NK-92 (cell line): ENCODE results near the gene WNK2.
"Not testable (repeated sequence)": the region's sequence is repeated elsewhere in the genome, so short reads cannot be mapped to it uniquely, and the experiment has no call there.

ENCODE experiments used
- DNase-seq: peaks from one replicate; lab custom pipeline; 2025; ENCODE audit not compliant: unreplicated experiment; lab: John Stamatoyannopoulos, UW

The WNK2 gene

DNA sequence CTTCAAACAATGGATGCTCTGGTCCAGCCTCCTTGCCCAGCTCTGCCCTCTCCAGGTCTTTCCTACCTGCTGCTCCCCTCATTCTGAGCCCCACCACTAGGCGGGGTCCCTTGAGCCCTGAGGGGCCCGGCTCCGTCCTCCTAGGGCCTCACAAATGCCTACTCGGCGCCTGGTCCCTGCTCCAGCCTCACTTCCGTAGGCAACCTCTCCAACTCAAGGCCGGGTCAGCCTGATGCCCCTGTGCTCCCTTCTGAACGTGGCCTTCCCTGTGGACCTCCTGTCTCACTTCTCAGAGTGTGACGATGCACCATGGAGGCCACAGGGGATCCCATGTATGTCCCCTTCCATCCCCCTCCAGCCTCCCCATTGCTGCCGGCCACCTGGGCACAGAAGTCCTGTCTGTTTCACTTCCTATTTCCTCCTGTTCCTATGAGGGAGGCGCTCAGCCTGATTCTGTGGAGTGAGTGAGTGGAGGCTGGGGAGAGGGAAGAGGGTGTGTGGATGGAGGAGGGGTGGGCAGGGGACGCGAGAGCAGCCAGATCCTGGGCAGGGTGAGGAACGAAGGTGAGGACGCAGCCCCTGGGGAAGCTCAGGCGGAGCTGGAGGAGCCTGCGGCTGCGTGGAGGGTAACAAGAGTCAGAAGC is 140.4 kb downstream of the WNK2 start:
- DNase-seq = no peak

DNA sequence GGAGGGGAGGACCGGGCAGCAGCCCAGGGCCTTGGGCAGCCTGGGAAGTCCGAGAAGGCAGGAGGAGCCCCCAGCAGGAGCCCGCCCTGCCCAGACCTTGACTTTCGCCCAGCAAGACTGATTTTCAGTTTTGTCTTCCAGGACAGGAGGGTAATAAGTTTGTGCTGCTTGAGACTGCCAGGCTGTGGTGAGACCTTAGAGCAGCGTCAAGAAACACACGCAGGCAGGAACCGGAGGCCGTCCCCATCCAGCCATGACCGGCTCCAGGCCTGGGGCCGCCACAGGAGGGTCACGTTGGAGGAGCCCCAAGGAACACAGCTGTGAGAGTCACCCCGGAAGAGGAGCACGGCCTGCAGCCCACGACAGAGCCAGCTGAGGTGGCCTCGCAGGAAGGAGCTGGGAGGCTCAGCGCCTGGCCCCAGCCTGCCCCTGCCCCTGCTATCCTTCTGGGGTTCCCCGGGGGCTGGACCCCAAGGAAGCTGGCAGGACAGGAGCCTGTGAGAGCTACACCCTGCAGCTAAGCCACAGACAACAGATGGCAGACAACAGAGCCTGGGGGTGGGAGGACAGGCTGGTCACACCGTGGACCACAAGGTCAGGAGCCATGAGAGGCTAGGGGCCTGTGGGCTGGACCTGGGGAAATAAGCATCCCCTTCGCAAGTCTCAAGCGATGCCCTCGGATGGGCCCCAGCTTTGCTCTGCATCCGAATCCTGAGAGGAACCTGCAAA is 141.5 kb downstream of the WNK2 start:
- DNase-seq = no peak

DNA sequence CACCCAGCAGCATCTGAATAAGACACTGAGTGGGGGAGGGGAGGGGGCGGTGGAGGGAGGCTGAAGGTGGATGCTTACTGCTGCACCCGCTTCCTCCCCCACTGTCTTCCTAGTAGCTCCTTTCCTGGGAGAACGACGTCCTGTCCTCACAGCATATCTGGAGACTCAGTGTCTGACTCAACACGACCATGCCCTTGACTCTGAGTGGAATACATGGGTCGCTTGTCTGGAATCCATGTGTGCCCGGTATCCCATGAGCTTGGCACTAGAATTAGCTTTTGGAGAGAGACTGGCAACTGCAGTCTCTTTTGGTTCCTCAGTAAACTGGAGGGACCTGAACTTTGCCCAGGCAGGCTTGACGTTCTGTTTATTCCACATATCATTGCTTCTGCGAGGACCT is 142.1 kb downstream of the WNK2 start:
- DNase-seq = no peak

- no peak for DNase-seq
Observed at GRCh38 chr9:93326654-93327053, 142.7 kb downstream of the WNK2 start.

DNA sequence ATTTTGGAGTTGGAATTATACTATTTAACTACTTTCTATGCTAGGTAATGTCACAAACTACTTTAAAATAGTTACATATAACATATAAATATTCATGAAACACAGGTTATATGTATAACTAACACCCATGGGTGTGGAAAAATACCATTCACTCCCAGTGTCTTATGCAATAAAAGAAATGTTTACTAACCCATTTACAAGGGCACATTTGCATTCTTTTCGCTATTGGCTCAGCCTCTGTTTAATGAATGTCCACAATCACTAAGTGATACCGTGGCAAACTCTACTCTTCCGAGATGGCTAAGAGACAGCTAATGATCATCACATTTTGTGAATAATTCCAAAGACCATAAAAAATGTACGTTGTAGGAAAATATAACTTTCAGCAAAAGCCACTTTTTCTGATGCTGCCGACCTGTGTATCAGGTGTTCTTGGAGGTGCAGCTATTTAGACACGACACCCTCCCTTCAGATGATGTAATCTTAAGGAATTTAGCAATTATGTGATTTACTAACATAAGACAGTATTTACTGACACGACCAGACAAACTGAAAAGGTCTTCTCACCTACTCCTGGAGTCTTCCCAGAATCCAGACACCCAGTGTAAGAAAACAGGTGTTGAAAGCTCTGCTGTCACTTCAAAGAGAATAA is 145.8 kb downstream of the WNK2 start:
- no peak for DNase-seq

GRCh38 chr9:93332317-93332716 is 148.4 kb downstream of the WNK2 start:
- no peak for DNase-seq

DNA sequence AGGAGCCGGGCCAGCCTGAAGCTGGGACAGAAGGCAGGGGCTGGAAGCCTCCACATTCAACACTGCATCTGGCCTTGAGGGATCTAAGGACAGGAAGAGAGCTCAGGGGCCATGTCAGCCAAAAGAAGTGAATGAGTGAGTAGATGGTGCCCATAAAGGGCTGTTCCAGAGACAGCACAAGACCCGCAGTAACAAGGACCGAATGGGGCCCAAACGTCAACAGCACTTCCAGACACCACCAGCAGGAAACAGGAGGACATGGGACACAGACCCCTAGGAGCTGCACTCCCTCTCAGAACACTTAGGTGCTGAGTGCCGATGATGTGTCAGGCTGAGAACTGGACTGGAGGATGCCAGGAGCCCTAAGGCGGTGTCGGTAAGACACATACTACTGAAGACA is 152.8 kb downstream of the WNK2 start:
- DNase-seq = no peak

- not testable (repeated sequence) for DNase-seq
Observed at GRCh38 chr9:93338196-93338595, 154.3 kb downstream of the WNK2 start.

GRCh38 chr9:93340091-93340490 is 156.2 kb downstream of the WNK2 start:
- no peak for DNase-seq

DNA sequence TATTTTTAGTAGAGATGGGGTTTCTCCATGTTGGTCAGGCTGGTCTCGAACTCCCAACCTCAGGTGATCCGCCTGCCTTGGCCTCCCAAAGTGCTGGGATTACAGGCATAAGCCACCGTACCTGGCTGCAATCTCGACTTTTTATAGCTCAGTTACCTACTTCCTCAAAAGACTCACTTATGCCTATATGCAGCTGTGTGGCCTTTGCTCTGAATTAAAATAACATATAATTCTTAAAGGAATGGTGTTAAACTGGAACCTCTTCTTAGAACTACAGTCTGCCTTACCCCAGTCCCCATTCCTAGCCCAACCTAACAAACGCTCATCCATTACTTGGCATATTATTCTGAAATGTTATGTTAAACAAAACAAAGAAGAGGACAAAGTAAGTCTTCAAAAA is 157.9 kb downstream of the WNK2 start:
- not testable (repeated sequence) for DNase-seq

DNA sequence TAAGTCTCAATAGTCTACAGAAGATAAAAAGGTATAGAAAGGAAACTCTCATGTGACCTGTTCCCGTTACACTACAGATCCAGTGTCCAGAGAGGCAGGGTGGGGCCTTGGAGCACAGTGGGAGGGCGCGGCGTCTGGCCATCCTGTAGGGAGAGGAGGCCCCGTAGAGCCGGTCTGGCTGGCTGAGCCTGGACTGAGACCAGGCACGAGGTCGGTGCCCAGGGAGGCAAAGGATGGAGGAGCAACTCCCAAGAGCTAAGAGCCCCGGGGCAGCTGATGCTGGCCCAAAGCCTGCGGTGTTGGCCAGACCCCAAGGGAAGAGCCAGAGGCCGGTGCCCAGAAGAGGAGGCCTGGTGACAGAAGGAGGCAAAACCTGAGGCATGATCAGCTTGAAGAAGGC is 158.5 kb downstream of the WNK2 start:
- not testable (repeated sequence) for DNase-seq

GRCh38 chr9:93343663-93344062 is 159.7 kb downstream of the WNK2 start:
- no peak for DNase-seq

- DNase-seq = no peak
Observed at GRCh38 chr9:93345643-93346230, 161.8 kb downstream of the WNK2 start.

- no peak for DNase-seq
Observed at GRCh38 chr9:93346231-93347112, 162.5 kb downstream of the WNK2 start.

DNA sequence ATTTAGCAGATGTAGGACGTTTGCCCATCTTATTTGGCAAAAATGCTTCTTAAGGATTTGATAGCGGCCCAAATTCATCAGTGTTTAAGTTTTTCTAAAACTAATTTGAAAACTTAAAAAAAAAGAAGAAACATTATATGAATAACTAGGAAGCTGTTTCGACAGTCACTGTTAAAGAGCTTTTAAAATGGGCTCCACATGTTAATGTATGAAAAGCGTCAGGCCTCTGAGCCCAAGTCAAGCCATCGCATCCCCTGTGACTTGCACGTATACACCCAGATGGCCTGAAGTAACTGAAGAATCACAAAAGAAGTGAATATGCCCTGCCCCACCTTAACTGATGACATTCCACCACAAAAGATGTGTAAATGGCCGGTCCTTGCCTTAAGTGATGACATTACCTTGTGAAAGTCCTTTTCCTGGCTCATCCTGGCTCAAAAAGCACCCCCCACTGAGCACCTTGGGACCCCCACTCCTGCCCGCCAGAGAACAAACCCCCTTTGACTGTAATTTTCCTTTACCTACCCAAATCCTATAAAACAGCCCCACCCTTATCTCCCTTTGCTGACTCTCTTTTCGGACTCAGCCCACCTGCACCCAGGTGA is 163.5 kb downstream of the WNK2 start:
- not testable (repeated sequence) for DNase-seq

DNA sequence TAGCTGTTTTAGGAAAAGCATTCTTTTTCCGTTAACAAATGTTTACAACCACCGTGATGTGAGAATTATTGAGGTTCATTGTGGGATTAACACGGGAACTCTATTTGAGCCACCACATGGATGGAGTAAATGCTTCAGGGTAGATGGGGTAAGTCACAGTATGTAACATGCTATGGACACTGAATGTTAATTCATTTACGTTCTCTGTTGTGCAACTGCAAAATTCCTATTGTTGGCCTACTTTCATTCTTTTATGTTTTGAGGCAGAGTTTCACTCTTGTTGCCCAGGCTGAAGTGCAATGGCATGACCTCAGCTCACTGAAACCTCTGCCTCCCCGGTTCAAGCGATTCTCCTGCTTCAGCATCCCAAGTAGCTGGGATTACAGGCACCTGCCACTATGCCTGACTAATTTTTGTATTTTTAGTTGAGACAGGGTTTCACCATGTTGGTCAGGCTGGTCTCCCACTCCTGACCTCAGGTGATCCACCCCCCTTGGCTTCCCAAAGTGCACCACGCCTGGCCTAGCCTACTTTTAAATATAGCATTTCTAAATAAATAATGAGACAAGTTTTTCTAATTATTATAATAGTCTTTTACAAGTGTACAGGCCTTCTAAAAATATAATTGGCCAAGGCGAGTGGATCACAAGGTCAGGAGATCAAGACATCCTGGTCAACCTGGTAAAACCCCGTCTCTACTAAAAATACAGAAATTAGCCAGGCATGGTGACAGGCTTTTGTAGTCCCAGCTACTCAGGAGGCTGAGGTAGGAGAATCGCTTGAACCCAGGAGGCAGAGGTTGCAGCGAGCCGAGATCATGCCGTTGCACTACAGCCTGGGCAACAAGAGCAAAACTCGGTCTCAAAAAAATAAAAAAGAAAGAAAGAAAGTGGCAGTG is 169.7 kb downstream of the WNK2 start:
- DNase-seq = not testable (repeated sequence)

- no peak for DNase-seq
Observed at GRCh38 chr9:93354451-93354850, 170.5 kb downstream of the WNK2 start.

DNA sequence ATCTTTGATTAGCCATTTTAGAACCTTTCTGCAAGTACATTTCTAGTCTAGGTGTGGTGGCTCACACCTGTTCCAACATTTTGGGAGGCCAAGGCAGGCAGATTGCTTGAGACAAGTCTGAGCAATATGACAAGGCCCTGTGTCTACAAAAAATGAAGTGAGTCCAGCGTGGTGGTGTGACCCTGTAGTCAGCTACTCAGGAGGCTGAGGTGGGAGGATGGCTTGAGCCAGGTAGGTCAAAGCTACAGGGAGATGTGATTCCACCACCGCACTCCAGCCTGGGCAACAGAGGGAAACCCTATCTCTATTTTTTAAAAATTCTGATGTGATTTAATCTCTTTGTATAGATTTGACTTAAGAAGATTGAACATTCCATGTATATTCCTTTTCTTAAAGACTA is 171.9 kb downstream of the WNK2 start:
- no peak for DNase-seq

DNA sequence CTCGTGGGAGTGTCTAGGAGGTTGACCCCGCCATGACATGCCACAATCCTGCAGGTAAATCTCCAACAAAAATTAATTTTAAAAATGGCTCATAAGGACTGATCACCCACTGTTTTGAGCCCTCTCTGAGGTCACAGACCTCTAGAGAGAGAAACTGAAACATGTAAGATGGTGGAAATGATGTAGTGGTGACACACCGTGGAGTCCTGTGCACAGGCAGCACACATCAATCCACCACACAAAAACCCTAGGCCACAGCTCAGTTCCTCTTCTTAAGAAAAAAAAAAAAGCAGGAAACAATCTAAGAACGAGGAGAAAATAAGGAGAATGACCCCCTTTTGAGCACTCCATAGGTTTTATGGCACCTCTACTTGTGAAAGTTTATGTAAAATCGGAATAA is 173.7 kb downstream of the WNK2 start:
- no peak for DNase-seq
